Activated T-cell treated with anti-CD3 and anti-CD28 coated beads for 4 hours (primary cell): ENCODE results near the gene MEIKIN.

ENCODE experiments used
- DNase-seq: peaks from one replicate; pipeline ENCODE4 v3.0.0-alpha.2; 2020

The MEIKIN gene

GRCh38 chr5:131945551-131946168, at the start of gene MEIKIN:
TSS of gene MEIKIN (minus strand) at chr5:131945663. CDS start at chr5:131945505, 158 bp downstream.
- DNase-seq = no peak

GRCh38 chr5:131994533-131995226, 49.2 kb upstream of the MEIKIN start:
- DNase-seq = no peak

GRCh38 chr5:131994090-131994489, 48.6 kb upstream of the MEIKIN start:
- no peak for DNase-seq

GRCh38 chr5:131993676-131994075, 48.2 kb upstream of the MEIKIN start:
- DNase-seq = no peak

- no peak for DNase-seq
These were observed 46.9 kb upstream of the MEIKIN start for GRCh38 chr5:131992370-131992769.

GRCh38 chr5:131991593-131992324, 46.3 kb upstream of the MEIKIN start:
- DNase-seq = no peak

- no peak for DNase-seq
These were observed 45.3 kb upstream of the MEIKIN start for GRCh38 chr5:131990716-131991115.

GRCh38 chr5:131988601-131989000, 43.1 kb upstream of the MEIKIN start:
- no peak for DNase-seq

GRCh38 chr5:131987251-131987650, 41.8 kb upstream of the MEIKIN start:
- DNase-seq = no peak

- DNase-seq = no peak
These were observed 40.9 kb upstream of the MEIKIN start for GRCh38 chr5:131986161-131986912.

- DNase-seq = no peak
These were observed 39.6 kb upstream of the MEIKIN start for GRCh38 chr5:131984956-131985665.

- DNase-seq = no peak
These were observed 37.8 kb upstream of the MEIKIN start for GRCh38 chr5:131983244-131983771.

- no peak for DNase-seq
These were observed 36.1 kb upstream of the MEIKIN start for GRCh38 chr5:131981516-131981915.

- DNase-seq = no peak
These were observed 35.2 kb upstream of the MEIKIN start for GRCh38 chr5:131980696-131981095.

GRCh38 chr5:131979816-131980215, 34.4 kb upstream of the MEIKIN start:
- no peak for DNase-seq

- DNase-seq = no peak
These were observed 31.7 kb upstream of the MEIKIN start for GRCh38 chr5:131977212-131977604.

GRCh38 chr5:131976414-131977211, 31.1 kb upstream of the MEIKIN start:
- no peak for DNase-seq

- peak; percentile 5 for DNase-seq
These were observed 29.7 kb upstream of the MEIKIN start for GRCh38 chr5:131974956-131975726.

GRCh38 chr5:131974622-131974955, 29.1 kb upstream of the MEIKIN start:
- no peak for DNase-seq

- DNase-seq = no peak
These were observed 28.6 kb upstream of the MEIKIN start for GRCh38 chr5:131974016-131974415.
